Measurements from ENCODE around the gene IFI30. TPM values are rescaled to one million over a fixed set of nuclear protein-coding genes. Genes with fewer than 3 reads are reported as not detected.

Gene IFI30
- total RNA-seq, 4 donors from 2014 or later, result 74.8 to 466 (median 148) TPM

DNA sequence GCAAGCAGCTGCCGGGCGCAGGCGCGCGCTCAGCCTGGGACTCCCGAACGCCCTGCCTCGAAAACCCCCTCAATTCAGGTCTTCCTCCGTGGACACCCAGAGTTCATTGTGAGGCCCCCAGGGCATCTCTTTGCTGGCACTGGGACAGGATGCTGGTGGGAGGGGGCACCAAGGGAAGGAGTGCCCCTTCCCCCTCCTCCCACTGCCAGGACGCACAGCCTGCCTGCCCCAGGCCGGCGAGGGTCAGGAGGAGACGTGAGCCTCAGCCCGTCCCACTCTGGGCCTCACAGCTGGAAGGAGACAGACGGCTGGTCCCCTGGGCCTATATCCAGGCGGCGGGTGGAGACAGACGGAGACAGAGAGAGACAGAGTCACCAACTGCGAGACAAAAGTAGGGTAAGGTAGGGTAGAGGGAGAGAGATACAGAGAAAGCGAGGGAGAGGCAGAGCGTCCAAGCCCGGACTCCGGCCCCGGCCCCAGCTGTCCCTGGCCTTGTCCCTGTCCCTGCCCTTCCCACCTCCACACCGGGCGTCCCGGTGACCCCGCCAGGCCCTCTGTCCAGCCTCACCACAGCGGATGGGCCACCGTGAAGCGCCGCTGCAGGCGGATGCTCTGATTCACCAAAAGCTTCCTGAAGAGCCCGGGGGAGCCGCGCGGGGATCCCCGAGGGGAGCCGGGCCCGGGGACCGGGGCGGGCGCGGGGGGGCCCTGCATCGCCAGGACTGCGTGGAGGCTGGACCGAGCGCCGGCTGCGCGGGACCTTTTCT, 52.3 kb downstream of the IFI30 start, which contains the start of gene PDE4C:
Gene PDE4C (minus strand): TSS at position 737 of the 767 bp plus-strand sequence. CDS start 23 bp downstream, at position 714.
- ATAC-seq (ENCODE audit: low FRiP score), result no peak
- DNase-seq (ENCODE audit: low spot score), result no peak
- TF ChIP-seq, protein P1, sequence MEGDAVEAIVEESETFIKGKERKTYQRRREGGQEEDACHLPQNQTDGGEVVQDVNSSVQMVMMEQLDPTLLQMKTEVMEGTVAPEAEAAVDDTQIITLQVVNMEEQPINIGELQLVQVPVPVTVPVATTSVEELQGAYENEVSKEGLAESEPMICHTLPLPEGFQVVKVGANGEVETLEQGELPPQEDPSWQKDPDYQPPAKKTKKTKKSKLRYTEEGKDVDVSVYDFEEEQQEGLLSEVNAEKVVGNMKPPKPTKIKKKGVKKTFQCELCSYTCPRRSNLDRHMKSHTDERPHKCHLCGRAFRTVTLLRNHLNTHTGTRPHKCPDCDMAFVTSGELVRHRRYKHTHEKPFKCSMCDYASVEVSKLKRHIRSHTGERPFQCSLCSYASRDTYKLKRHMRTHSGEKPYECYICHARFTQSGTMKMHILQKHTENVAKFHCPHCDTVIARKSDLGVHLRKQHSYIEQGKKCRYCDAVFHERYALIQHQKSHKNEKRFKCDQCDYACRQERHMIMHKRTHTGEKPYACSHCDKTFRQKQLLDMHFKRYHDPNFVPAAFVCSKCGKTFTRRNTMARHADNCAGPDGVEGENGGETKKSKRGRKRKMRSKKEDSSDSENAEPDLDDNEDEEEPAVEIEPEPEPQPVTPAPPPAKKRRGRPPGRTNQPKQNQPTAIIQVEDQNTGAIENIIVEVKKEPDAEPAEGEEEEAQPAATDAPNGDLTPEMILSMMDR (IDR thresholded peaks at IDR 0.05), result no peak

GRCh38 chr19:18226956-18227780, 53.6 kb downstream of the IFI30 start:
- DNase-seq (ENCODE audit: low spot score) (no peak), ATAC-seq (ENCODE audit: low FRiP score) (no peak)
- TF ChIP-seq, protein P1 (IDR thresholded peaks at IDR 0.05), result no peak

Small RNAs within 50 kb of the gene (small RNA-seq; reads per million reads assigned to genes)
- not detected for gene IFI30

Other genes starting within 250 kb of the IFI30 start
- gene CCDC124, start 240.8 kb upstream of the IFI30 start, total RNA-seq, result 10 to 100 TPM; 34.7 to 73.4 (median 49.5) TPM
- 1 to 10 TPM in 1 of 4 donors, under 1 TPM in 2, not detected in 1; 0.12 to 1.0 (median 0.88) TPM for gene KCNN1, start 206.7 kb upstream of the IFI30 start, total RNA-seq
- gene ARRDC2, start 165.6 kb upstream of the IFI30 start, total RNA-seq, result 100 to 1,000 TPM in 1 of 4 donors, 10 to 100 TPM in 3; 16.0 to 117 (median 30.3) TPM
- 1 to 10 TPM; 1.1 to 4.4 (median 1.6) TPM for gene IL12RB1, start 86.9 kb upstream of the IFI30 start, total RNA-seq
- gene MAST3, start 76.0 kb upstream of the IFI30 start, total RNA-seq, result 10 to 100 TPM in 2 of 4 donors, 1 to 10 TPM in 2; 4.5 to 14.8 (median 8.9) TPM
- gene PIK3R2, start 20.6 kb upstream of the IFI30 start, total RNA-seq, result 10 to 100 TPM in 1 of 4 donors, 1 to 10 TPM in 3; 6.3 to 11.7 (median 7.4) TPM
- gene MPV17L2, start 19.4 kb downstream of the IFI30 start, total RNA-seq, result 10 to 100 TPM; 19.6 to 29.7 (median 22.5) TPM
- gene RAB3A, start 30.2 kb downstream of the IFI30 start, total RNA-seq, result 1 to 10 TPM in 1 of 4 donors, under 1 TPM in 1, not detected in 2; 0.63 to 2.0 TPM
- gene PDE4C, start 52.6 kb downstream of the IFI30 start, total RNA-seq, result 1 to 10 TPM in 1 of 4 donors, under 1 TPM in 2, not detected in 1; 0.12 to 1.5 (median 0.63) TPM
- 10 to 100 TPM in 2 of 4 donors, 1 to 10 TPM in 2; 1.7 to 15.9 (median 7.4) TPM for gene IQCN, start 100.6 kb downstream of the IFI30 start, total RNA-seq
- 100 to 1,000 TPM; 398 to 859 (median 623) TPM for gene JUND, start 107.8 kb downstream of the IFI30 start, total RNA-seq
- gene LSM4, start 149.3 kb downstream of the IFI30 start, total RNA-seq, result 100 to 1,000 TPM in 1 of 4 donors, 10 to 100 TPM in 3; 58.6 to 140 (median 93.1) TPM
- gene PGPEP1, start 166.8 kb downstream of the IFI30 start, total RNA-seq, result 10 to 100 TPM; 15.6 to 25.2 (median 18.0) TPM
- gene GDF15, start 212.3 kb downstream of the IFI30 start, total RNA-seq, result 1 to 10 TPM; 1.9 to 4.6 (median 3.0) TPM
- 10 to 100 TPM; 11.8 to 37.2 (median 28.8) TPM for gene LRRC25, start 223.8 kb downstream of the IFI30 start, total RNA-seq
- 10 to 100 TPM; 29.9 to 62.9 (median 43.7) TPM for gene SSBP4, start 245.6 kb downstream of the IFI30 start, total RNA-seq

Data from omental fat pad (tissue), 4 donors.